H1 (cell line): ENCODE results near the gene GEMIN2. TPM values are rescaled to one million over a fixed set of nuclear protein-coding genes. Genes with fewer than 3 reads are reported as not detected.

Experiments
- CTCF ChIA-PET: fragments of 300-600 bp; sonication (Branson Sonifier 250); formaldehyde crosslinking; loops from one replicate; lab custom pipeline; 2021; ENCODE audit not compliant: partially characterized antibody; lab: Charles Lee
- POLR2A ChIA-PET: fragments of 300-600 bp; sonication (Branson Sonifier 250); formaldehyde crosslinking; loops from one replicate; lab custom pipeline; 2021; ENCODE audit warnings: inconsistent platforms; ENCODE audit not compliant: partially characterized antibody; lab: Charles Lee
- DNase-seq, 2 experiments: peaks; one replicate each; pipeline versions ENCODE4 v3.0.0 to v3.0.0-alpha.2; 2010 to 2022; ENCODE audit warnings: low spot score in 2 of 2, low read depth in 1 of 2, mixed read lengths in 1 of 2
- FAIRE-seq: peaks from 2 replicates; lab custom pipeline; 2011; peaks lifted over from hg19 to GRCh38; lab: Jason Lieb, UNC
- H2AFZ ChIP-seq: 2 replicates; pipeline ENCODE4 v1.8.1; 2012; ENCODE audit warnings: low read length, inconsistent platforms
- H2AK5ac ChIP-seq: 2 replicates; pipeline ENCODE4 v1.6.1; 2013; ENCODE audit warnings: low read depth, low read length
- H2BK120ac ChIP-seq: replicated peaks from 2 replicates; pipeline ENCODE3; 2013; ENCODE audit warnings: low read depth, low read length, inconsistent platforms
- H2BK12ac ChIP-seq: 2 replicates; pipeline ENCODE4 v1.6.1; 2013; ENCODE audit warnings: low read depth, low read length
- H2BK15ac ChIP-seq: 2 replicates; pipeline ENCODE4 v1.6.1; 2013; ENCODE audit warnings: low read length
- H2BK20ac ChIP-seq: 2 replicates; pipeline ENCODE4 v1.6.1; 2013; ENCODE audit warnings: low read length
- H2BK5ac ChIP-seq: 2 replicates; pipeline ENCODE4 v1.6.1; 2013; ENCODE audit warnings: low read depth, low read length
- H3K14ac ChIP-seq: 2 replicates; pipeline ENCODE4 v1.6.1; 2013; ENCODE audit warnings: inconsistent platforms; ENCODE audit not compliant: insufficient read length
- H3K18ac ChIP-seq: 2 replicates; pipeline ENCODE4 v1.6.1; 2013; ENCODE audit warnings: low read length; ENCODE audit errors: extremely low read depth
- H3K23ac ChIP-seq: 2 replicates; pipeline ENCODE4 v1.6.1; 2013; ENCODE audit warnings: inconsistent platforms; ENCODE audit not compliant: insufficient read length
- H3K23me2 ChIP-seq: 2 replicates; pipeline ENCODE4 v1.6.1; 2013; ENCODE audit warnings: low read depth, low read length
- H3K27ac ChIP-seq: 2 replicates; pipeline ENCODE4 v1.6.1; 2011; ENCODE audit warnings: low read depth, low read length, inconsistent platforms
- H3K27me3 ChIP-seq, 4 experiments: replicated peaks in 1 of 4; 1 replicate in 1 of 4; 2 replicates in 3 of 4; pipeline versions ENCODE4 v1.6.1 to v1.8.1; 2011 to 2013; ENCODE audit warnings: low read length in 3 of 4, mild to moderate bottlenecking in 3 of 4, inconsistent platforms in 2 of 4, mixed read lengths in 2 of 4, moderate library complexity in 1 of 4; ENCODE audit not compliant: control insufficient read depth in 3 of 4, insufficient read depth in 3 of 4; ENCODE audit errors: extremely low read depth in 1 of 4
- H3K36me3 ChIP-seq, 4 experiments: 2 replicates each; pipeline versions ENCODE4 v1.6.1 to v1.8.1; 2011 to 2013; ENCODE audit warnings: mild to moderate bottlenecking in 4 of 4, low read length in 3 of 4, moderate library complexity in 2 of 4, control low read depth in 1 of 4, inconsistent platforms in 1 of 4; ENCODE audit not compliant: insufficient read depth in 4 of 4, control insufficient read depth in 2 of 4
- H3K4ac ChIP-seq: replicated peaks from 2 replicates; pipeline ENCODE3; 2013; ENCODE audit warnings: low read length, low read depth, mixed read lengths, inconsistent platforms; ENCODE audit not compliant: insufficient read length
- H3K4me1 ChIP-seq, 4 experiments: replicated peaks in 1 of 4; 1 replicate in 1 of 4; 2 replicates in 3 of 4; pipeline versions ENCODE4 v1.6.1 to v1.8.1; 2011 to 2013; ENCODE audit warnings: low read length in 3 of 4, inconsistent platforms in 2 of 4, mixed read lengths in 1 of 4; ENCODE audit not compliant: insufficient read depth in 4 of 4, control insufficient read depth in 3 of 4
- H3K4me2 ChIP-seq, 2 experiments: 2 replicates each; pipeline versions ENCODE4 v1.6.1 to v1.8.1; 2011 to 2013; ENCODE audit warnings: low read depth in 2 of 2, low read length in 2 of 2, control low read depth in 1 of 2, inconsistent platforms in 1 of 2, mild to moderate bottlenecking in 1 of 2; ENCODE audit not compliant: insufficient read depth in 1 of 2
- H3K4me3 ChIP-seq, 4 experiments: fragments of 200-600, 300-600 bp in 1 of 4; sonication (generic), shearing (Covaris generic), sonication (Bioruptor Twin) in 1 of 4; 2 replicates each; pipeline versions ENCODE4 v1.5.1 to v1.8.1; 2011 to 2016; ENCODE audit warnings: low read length in 4 of 4, low read depth in 3 of 4, control low read depth in 2 of 4, inconsistent platforms in 2 of 4, mild to moderate bottlenecking in 2 of 4, mixed read lengths in 1 of 4, moderate library complexity in 1 of 4; ENCODE audit not compliant: insufficient read depth in 2 of 4; ENCODE audit errors: extremely low read depth in 1 of 4
- H3K56ac ChIP-seq: replicated peaks from 2 replicates; pipeline ENCODE3; 2013; ENCODE audit warnings: low read depth, mild to moderate bottlenecking, mixed read lengths, low read length, inconsistent platforms; ENCODE audit not compliant: insufficient read length
- H3K79me1 ChIP-seq: 2 replicates; pipeline ENCODE4 v1.6.1; 2013; ENCODE audit warnings: low read depth, low read length, control low read depth
- H3K79me2 ChIP-seq, 2 experiments: 2 replicates each; pipeline versions ENCODE4 v1.6.1 to v1.8.1; 2012 to 2013; ENCODE audit warnings: low read length in 2 of 2, mild to moderate bottlenecking in 2 of 2, inconsistent platforms in 1 of 2; ENCODE audit not compliant: insufficient read depth in 2 of 2, control insufficient read depth in 1 of 2
- H3K9ac ChIP-seq, 4 experiments: replicated peaks in 1 of 4; 1 replicate in 1 of 4; 2 replicates in 3 of 4; pipeline versions ENCODE4 v1.6.1 to v1.8.1; 2011 to 2013; ENCODE audit warnings: low read depth in 3 of 4, low read length in 3 of 4, control low read depth in 2 of 4, mild to moderate bottlenecking in 2 of 4, moderate library complexity in 2 of 4, inconsistent platforms in 1 of 4; ENCODE audit errors: extremely low read depth in 1 of 4
- H3K9me3 ChIP-seq, 2 experiments: 2 replicates each; pipeline versions ENCODE4 v1.6.1 to v1.8.1; 2012 to 2013; ENCODE audit warnings: mild to moderate bottlenecking in 2 of 2, moderate library complexity in 2 of 2, control low read depth in 1 of 2, inconsistent platforms in 1 of 2, low read depth in 1 of 2, low read length in 1 of 2, mixed read lengths in 1 of 2; ENCODE audit not compliant: insufficient read depth in 2 of 2
- H4K20me1 ChIP-seq, 2 experiments: replicated peaks in 1 of 2; 2 replicates each; pipeline versions ENCODE3 to v1.8.1; 2011 to 2013; ENCODE audit warnings: inconsistent platforms in 2 of 2, low read length in 2 of 2, mild to moderate bottlenecking in 1 of 2; ENCODE audit not compliant: insufficient read depth in 2 of 2, control insufficient read depth in 1 of 2
- H4K5ac ChIP-seq: 2 replicates; pipeline ENCODE4 v1.6.1; 2013; ENCODE audit warnings: low read length, low read depth, mixed read lengths, inconsistent platforms; ENCODE audit not compliant: insufficient read length
- H4K8ac ChIP-seq: 2 replicates; pipeline ENCODE4 v1.8.0; 2013; ENCODE audit warnings: mild to moderate bottlenecking, moderate library complexity, low read length, inconsistent platforms; ENCODE audit not compliant: insufficient read depth; ENCODE audit errors: extremely low read depth
- H4K91ac ChIP-seq: replicated peaks from 2 replicates; pipeline ENCODE3; 2013; ENCODE audit warnings: low read length, mixed read lengths, inconsistent platforms; ENCODE audit not compliant: insufficient read length
- BCL11A ChIP-seq, 2 experiments: IDR thresholded peaks; one replicate each; pipeline ENCODE4 v1.6.1; 2011; ENCODE audit warnings: low read depth in 2 of 2, low read length in 2 of 2, mild to moderate bottlenecking in 2 of 2
- EP300 ChIP-seq, 2 experiments: IDR thresholded peaks; 1 replicate in 1 of 2; 2 replicates in 1 of 2; pipeline ENCODE4 v1.6.1; 2011 to 2012; ENCODE audit warnings: low read depth in 2 of 2, low read length in 2 of 2, mild to moderate bottlenecking in 2 of 2, borderline replicate concordance in 1 of 2, inconsistent platforms in 1 of 2, moderate library complexity in 1 of 2
- POLR2A ChIP-seq, 2 experiments: IDR thresholded peaks; 1 replicate in 1 of 2; 2 replicates in 1 of 2; pipeline ENCODE4 v1.6.1; 2011; ENCODE audit warnings: low read depth in 2 of 2, low read length in 2 of 2, mild to moderate bottlenecking in 2 of 2; ENCODE audit errors: control extremely low read depth in 1 of 2
- POLR2AphosphoS5 ChIP-seq: IDR thresholded peaks from 2 replicates; pipeline ENCODE4 v1.6.1; 2011; ENCODE audit warnings: low read depth, low read length
- RBBP5 ChIP-seq: IDR thresholded peaks from 2 replicates; pipeline ENCODE4 v1.7.1; 2012; ENCODE audit warnings: low read depth, mild to moderate bottlenecking, inconsistent platforms, low read length, moderate library complexity, borderline replicate concordance
- TAF7 ChIP-seq: optimal IDR thresholded peaks from 2 replicates; pipeline ENCODE3; 2011; ENCODE audit warnings: low read depth, mild to moderate bottlenecking, inconsistent platforms, low read length, moderate library complexity, borderline replicate concordance
- TBP ChIP-seq: IDR thresholded peaks from 2 replicates; pipeline ENCODE4 v1.6.1; 2011; ENCODE audit warnings: low read depth, low read length, improper control_type of control experiment
- WGBS, 2 experiments: shearing (Covaris generic) in 1 of 2; methylation state at CpG; one replicate each; pipeline versions ENCODE4 v1.1.6 to v1.1.7; 2013 to 2015; ENCODE audit warnings: low lambda C conversion rate in 2 of 2, mixed read lengths in 2 of 2, inconsistent platforms in 1 of 2, low coverage in 1 of 2, missing lambda C conversion rate in 1 of 2; ENCODE audit not compliant: insufficient replicate concordance in 2 of 2, insufficient coverage in 1 of 2, insufficient read length in 1 of 2; ENCODE audit errors: extremely low coverage in 1 of 2, missing lambda C conversion rate in 1 of 2; 5-methylcytosine and 5-hydroxymethylcytosine counted together
- polyA plus RNA-seq, 7 experiments: library from polyadenylated mRNA; depleted of rRNA in 3 of 7; stranded (reverse) in 5 of 7; unstranded in 2 of 7; fragments of >200 nt in 5 of 7; fragments of 200-250 nt in 2 of 7; gene quantifications; 1 replicate in 5 of 7; 2 replicates in 1 of 7; 4 replicates in 1 of 7; pipeline versions ENCODE4 v1.2.1 to v1.2.3, GENCODE V29; 2011 to 2013; ENCODE audit warnings: missing spikeins in 2 of 7, mixed read lengths in 2 of 7
- total RNA-seq: library from RNA; stranded (reverse); fragmentation: NEBNext Ultra II Directional; extraction: Animal tissue kit (Norgen Biotek cat#: 25700); gene quantifications from 2 replicates; pipeline ENCODE4 v1.2.1, GENCODE V29; 2021

The GEMIN2 gene
- total and polyA plus RNA-seq, 2 of the 8 experiments (the other 6 are each of a cell fraction or from before 2014, with no cell fraction given): 29.1 to 30.8 TPM

DNA sequence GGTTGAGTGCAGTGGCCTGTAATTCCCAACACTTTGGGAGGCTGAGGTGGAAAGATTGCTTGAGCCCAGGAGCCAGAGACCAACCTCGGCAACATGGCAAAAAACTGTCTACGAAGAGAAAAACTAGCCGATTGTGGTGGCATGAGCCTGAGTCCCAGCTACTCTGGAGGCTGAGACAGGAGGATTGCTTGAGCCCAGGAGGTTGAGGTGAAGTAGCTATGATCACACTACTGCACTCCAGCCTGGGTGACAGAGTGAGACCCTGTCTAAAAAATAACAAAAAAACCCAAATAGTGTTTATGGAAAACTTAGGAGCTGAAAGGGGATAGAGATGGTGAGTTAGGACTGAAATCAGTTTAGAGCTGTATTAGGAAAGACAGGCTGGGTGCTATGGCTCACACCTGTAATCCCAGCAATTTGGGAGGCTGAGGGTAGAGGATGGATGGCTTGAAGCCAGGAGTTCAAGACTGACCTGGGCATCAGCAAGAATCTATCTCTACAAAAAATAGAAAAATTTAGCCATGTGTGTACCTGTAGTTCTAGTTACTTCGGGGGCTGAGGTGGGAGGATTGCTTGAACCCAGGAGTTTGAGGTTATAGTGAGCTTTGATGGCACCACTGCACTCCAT, 70.6 kb downstream of the GEMIN2 start:
- Histone ChIP-seq H4K20me1 (peaks cover 4 to 6% of the 10 kb centered on the region in 2 experiments), H3K9me3 (no peaks in the 10 kb centered on the region), H3K23me2 (no peaks in the 10 kb centered on the region; the same call in 1 of the 2 replicates), H3K56ac (no peak overlapping the region), H3K14ac (no peak overlapping the region), H4K91ac (no peak overlapping the region), H3K4me2 (no peak overlapping the region), H3K4me1 (peaks cover 0 to 10% (median 4%) of the 10 kb centered on the region in 4 experiments; a peak in 4 of 7 replicates), H3K4ac (no peak overlapping the region), H2BK120ac (no peak overlapping the region), H3K27me3 (no peaks in the 10 kb centered on the region), H2BK20ac (no peak overlapping the region), H3K23ac (no peak overlapping the region), H3K27ac (no peak overlapping the region), H3K4me3 (no peak overlapping the region), H2BK12ac (no peak overlapping the region), H3K9ac (no peak overlapping the region), H3K79me2 (peaks cover 0 to 15% of the 10 kb centered on the region in 2 experiments; a peak in 3 of 4 replicates), H4K8ac (no peak overlapping the region; the same call in 1 of the 2 replicates), H2AFZ (no peak overlapping the region), H2BK15ac (no peak overlapping the region), H4K5ac (no peak overlapping the region), H3K18ac (no peak overlapping the region), H3K79me1 (no peaks in the 10 kb centered on the region; the same call in none of the 2 replicates), H2AK5ac (no peak overlapping the region), H2BK5ac (no peak overlapping the region), H3K36me3 (peaks cover 19 to 53% (median 39%) of the 10 kb centered on the region in 4 experiments)
- POLR2A ChIA-PET: interaction anchor here (0.7 to 13.8 kb wide), 23 partner anchors 6 to 246 kb away, joined by 3 to 219 read pairs (median 4); partner anchors contain the start of genes GEMIN2, PNN, SEC23A and TRAPPC6B
- FAIRE-seq (no peak), DNase-seq (no peak)
- TF ChIP-seq EP300 (IDR thresholded peaks at IDR 0.05; ENCODE audit: borderline replicate concordance in 1 of 2, low read depth in 2 of 2, low read length in 2 of 2) (no peak), POLR2A (IDR thresholded peaks at IDR 0.05; ENCODE audit: control extremely low read depth in 1 of 2, low read depth in 2 of 2, low read length in 2 of 2) (peak in 1 of 2 experiments; percentile 68; a peak in 2 of 3 replicates), POLR2AphosphoS5 (peak; percentile 79), TAF7 (no peak), TBP (no peak), RBBP5 (no peak), BCL11A (IDR thresholded peaks at IDR 0.05; ENCODE audit: low read depth in 2 of 2, low read length in 2 of 2) (no peak)
- CTCF ChIA-PET: interaction anchor here (1.0 to 1.6 kb wide), 2 partner anchors 15 to 185 kb away, joined by 3 to 8 read pairs; partner anchors contain the start of gene TRAPPC6B
- WGBS, 2 experiments: 95% methylated on average over 4 of the region's 4 CpGs; no CpG with 5 or more reads in 1 of the 2 experiments
